HCT116 (cell line): ENCODE data around the gene CAV1. TPM values are rescaled to one million over a fixed set of nuclear protein-coding genes. Genes with fewer than 3 reads are reported as not detected.

Experiments used
- ATAC-seq: fragments of 200-7000 bp; cut with Tn5 transposase; 2 replicates; pipeline ENCODE4 v1.9.1; 2020; ENCODE audit warnings: mild to moderate bottlenecking, moderate library complexity
- Bru-seq: library from RNA; stranded (reverse); fragments of 400-500 nt; gene quantifications from one replicate; lab custom pipeline; 2021; lab: Mats Ljungman, UMichigan
- BruChase-seq, 2 experiments: library from RNA; stranded (reverse); fragments of 400-500 nt; gene quantifications; one replicate each; lab custom pipeline; 2021; lab: Mats Ljungman, UMichigan
- BruUV-seq: library from RNA; stranded (reverse); fragments of 400-500 nt; replicated peaks from 2 replicates; lab custom pipeline; 2021; lab: Mats Ljungman, UMichigan
- CTCF ChIA-PET: fragments of 300-600 bp; sonication (Branson Sonifier 250); formaldehyde crosslinking; loops from one replicate; lab custom pipeline; 2021; ENCODE audit warnings: antibody characterized with exemption; lab: Charles Lee
- POLR2A ChIA-PET: fragments of 300-600, 350-600 bp; sonication (Branson Sonifier 250); formaldehyde crosslinking; loops from one replicate; lab custom pipeline; 2021; ENCODE audit warnings: antibody characterized with exemption; lab: Charles Lee
- RAD21 ChIA-PET, 2 experiments: fragments of 300-600 bp; sonication (Branson Sonifier 250); formaldehyde crosslinking; loops; one replicate each; lab custom pipeline; 2023; ENCODE audit warnings: low total read pairs in 2 of 2; ENCODE audit not compliant: uncharacterized antibody in 2 of 2, unreplicated experiment in 2 of 2, low non-redundant PET in 1 of 2; lab: Charles Lee
- DNase-seq: peaks from one replicate; pipeline ENCODE4 v3.0.0-alpha.2; 2010; ENCODE audit warnings: low read depth, low spot score
- H2AFZ ChIP-seq: fragments of 200-600 bp; shearing (Covaris generic), sonication (generic); 2 replicates; pipeline ENCODE4 v1.6.1; 2017; ENCODE audit warnings: low read depth, mixed run types, mixed read lengths, antibody characterized with exemption, low read length; ENCODE audit not compliant: poor library complexity, severe bottlenecking
- H3K27ac ChIP-seq: 2 replicates; pipeline ENCODE4 v1.5.1; 2012; ENCODE audit warnings: low read depth, low read length
- H3K27me3 ChIP-seq: fragments of 200-600 bp; sonication (generic); 2 replicates; pipeline ENCODE4 v1.6.1; 2016; ENCODE audit warnings: mixed run types, low read length, mixed read lengths; ENCODE audit not compliant: insufficient read depth
- H3K36me3 ChIP-seq, 2 experiments: fragments of 200-500 bp in 1 of 2; fragments of 200-600 bp in 1 of 2; sonication (Bioruptor generic) in 1 of 2; sonication (generic) in 1 of 2; 2 replicates each; pipeline versions ENCODE4 v1.5.1 to v1.6.1; 2014 to 2016; ENCODE audit warnings: low read length in 2 of 2, inconsistent platforms in 1 of 2, mixed read lengths in 1 of 2, mixed run types in 1 of 2; ENCODE audit not compliant: insufficient read depth in 2 of 2, control insufficient read depth in 1 of 2
- H3K4me1 ChIP-seq, 2 experiments: fragments of 200-600 bp in 1 of 2; sonication (generic) in 1 of 2; 2 replicates each; pipeline versions ENCODE4 v1.5.1 to v1.6.1; 2012 to 2017; ENCODE audit warnings: low read length in 2 of 2, inconsistent platforms in 1 of 2, mild to moderate bottlenecking in 1 of 2, mixed read lengths in 1 of 2, mixed run types in 1 of 2, moderate library complexity in 1 of 2; ENCODE audit not compliant: insufficient read depth in 2 of 2, control insufficient read depth in 1 of 2
- H3K4me2 ChIP-seq: fragments of 200-600 bp; sonication (generic); 2 replicates; pipeline ENCODE4 v1.6.1; 2017; ENCODE audit warnings: mixed run types, low read length, mixed read lengths
- H3K4me3 ChIP-seq, 2 experiments: fragments of 200-600 bp in 1 of 2; sonication (generic) in 1 of 2; replicated peaks in 1 of 2; 2 replicates each; pipeline ENCODE4 v1.5.1; 2011 to 2016; ENCODE audit warnings: low read length in 2 of 2, control low read depth in 1 of 2, low read depth in 1 of 2, mild to moderate bottlenecking in 1 of 2, mixed read lengths in 1 of 2, mixed run types in 1 of 2
- H3K79me2 ChIP-seq: fragments of 200-600 bp; sonication (generic); 2 replicates; pipeline ENCODE4 v1.6.1; 2017; ENCODE audit warnings: mild to moderate bottlenecking, mixed run types, low read length, moderate library complexity, mixed read lengths; ENCODE audit not compliant: insufficient read depth
- H3K9ac ChIP-seq: fragments of 200-600 bp; sonication (generic); 2 replicates; pipeline ENCODE4 v1.6.1; 2016; ENCODE audit warnings: low read length, mixed read lengths
- H3K9me2 ChIP-seq: fragments of 200-600 bp; sonication (generic), shearing (Covaris generic); 2 replicates; pipeline ENCODE4 v1.6.1; 2017; ENCODE audit warnings: mixed run types, mild to moderate bottlenecking, moderate library complexity; ENCODE audit not compliant: insufficient read depth
- H3K9me3 ChIP-seq, 2 experiments: fragments of 200-500 bp in 1 of 2; fragments of 200-600 bp in 1 of 2; sonication (Bioruptor generic) in 1 of 2; sonication (generic) in 1 of 2; 2 replicates each; pipeline ENCODE4 v1.6.1; 2014 to 2017; ENCODE audit warnings: low read length in 2 of 2, mixed read lengths in 2 of 2, inconsistent platforms in 1 of 2, low read depth in 1 of 2, mild to moderate bottlenecking in 1 of 2, mixed run types in 1 of 2, moderate library complexity in 1 of 2; ENCODE audit not compliant: control insufficient read depth in 1 of 2, insufficient read depth in 1 of 2
- H4K20me1 ChIP-seq: fragments of 200-600 bp; sonication (generic), shearing (Covaris generic); 2 replicates; pipeline ENCODE4 v1.6.1; 2017; ENCODE audit warnings: mixed run types, mild to moderate bottlenecking, moderate library complexity; ENCODE audit not compliant: insufficient read depth
- CBX3 ChIP-seq: IDR thresholded peaks from 2 replicates; pipeline ENCODE4 v1.6.1; 2012; ENCODE audit warnings: low read depth
- CEBPB ChIP-seq: IDR thresholded peaks from 2 replicates; pipeline ENCODE4 v1.6.1; 2012; ENCODE audit warnings: low read depth
- CTCF ChIP-seq, 3 experiments: fragments of 200-600 bp in 1 of 3; sonication (generic) in 1 of 3; IDR thresholded peaks in 2 of 3; conservative IDR thresholded peaks in 1 of 3; 2 replicates each; pipeline ENCODE4 v1.5.1; 2012 to 2017; ENCODE audit warnings: low read depth in 2 of 3, low read length in 2 of 3, antibody characterized with exemption in 1 of 3, borderline replicate concordance in 1 of 3, control low read depth in 1 of 3, mild to moderate bottlenecking in 1 of 3, mixed read lengths in 1 of 3, mixed run types in 1 of 3, moderate library complexity in 1 of 3; ENCODE audit not compliant: insufficient read depth in 1 of 3
- EGR1 ChIP-seq: IDR thresholded peaks from 2 replicates; pipeline ENCODE4 v1.6.1; 2012; ENCODE audit warnings: low read depth
- ELF1 ChIP-seq: IDR thresholded peaks from 2 replicates; pipeline ENCODE4 v1.6.1; 2012; ENCODE audit warnings: low read depth, borderline replicate concordance
- EZH2 ChIP-seq: fragments of 200-600 bp; sonication (generic); IDR thresholded peaks from 2 replicates; pipeline ENCODE4 v1.6.1; 2017; ENCODE audit warnings: antibody characterized with exemption, mixed run types
- EZH2phosphoT487 ChIP-seq: fragments of 200-600 bp; IDR thresholded peaks from 2 replicates; pipeline ENCODE4 v1.6.1; 2018; ENCODE audit warnings: antibody characterized with exemption, borderline replicate concordance
- FOSL1 ChIP-seq: IDR thresholded peaks from 2 replicates; pipeline ENCODE4 v1.6.1; 2012; ENCODE audit warnings: low read depth
- JUND ChIP-seq: IDR thresholded peaks from 2 replicates; pipeline ENCODE4 v1.6.1; 2012
- MAX ChIP-seq: IDR thresholded peaks from 2 replicates; pipeline ENCODE4 v1.6.1; 2012
- POLR2A ChIP-seq: IDR thresholded peaks from 2 replicates; pipeline ENCODE4 v1.7.0; 2011; ENCODE audit warnings: borderline replicate concordance; ENCODE audit not compliant: insufficient read depth, insufficient read length; ENCODE audit errors: extremely low read depth
- POLR2AphosphoS5 ChIP-seq: IDR thresholded peaks from 2 replicates; pipeline ENCODE4 v1.6.1; 2011; ENCODE audit warnings: mild to moderate bottlenecking, low read depth, low read length, moderate library complexity
- RAD21 ChIP-seq: IDR thresholded peaks from 2 replicates; pipeline ENCODE4 v1.6.1; 2012; ENCODE audit warnings: low read depth, mild to moderate bottlenecking
- REST ChIP-seq: IDR thresholded peaks from 2 replicates; pipeline ENCODE4 v1.6.1; 2012; ENCODE audit warnings: low read depth
- SIN3A ChIP-seq: IDR thresholded peaks from 2 replicates; pipeline ENCODE4 v1.6.1; 2012; ENCODE audit warnings: low read depth
- TCF7L2 ChIP-seq: IDR thresholded peaks from 2 replicates; pipeline ENCODE4 v1.7.0; 2011; ENCODE audit warnings: borderline replicate concordance, inconsistent platforms; ENCODE audit not compliant: insufficient read depth, insufficient read length; ENCODE audit errors: extremely low read depth
- YY1 ChIP-seq: IDR thresholded peaks from 2 replicates; pipeline ENCODE4 v1.6.1; 2011; ENCODE audit warnings: low read length, low read depth, moderate library complexity, mild to moderate bottlenecking; ENCODE audit not compliant: insufficient replicate concordance; ENCODE audit errors: extremely low read depth
- ZFX ChIP-seq: fragments of 450-650 bp; IDR thresholded peaks from 2 replicates; pipeline ENCODE4 v1.6.1; 2017
- intact Hi-C: fragments of 100-400 bp; cut with micrococcal nuclease; formaldehyde crosslinking; loops from 2 replicates; pipeline ENCODE4 v1.10.0; 2022
- long read RNA-seq: library from polyadenylated mRNA; unstranded; transcript quantifications from one replicate; pipeline ENCODE4 v2.0.0, GENCODE V29; 2021; ENCODE audit not compliant: unreplicated experiment
- polyA plus RNA-seq: library from polyadenylated mRNA; unstranded; fragments of >200 nt; gene quantifications from 2 replicates; pipeline ENCODE4 v1.2.1, GENCODE V29; 2012; ENCODE audit warnings: missing spikeins
- total RNA-seq: library from RNA; stranded (reverse); gene quantifications from one replicate; pipeline ENCODE4 v1.2.1, GENCODE V29; 2021; ENCODE audit not compliant: unreplicated experiment

Gene CAV1
- total RNA-seq: 298 TPM
- polyA plus RNA-seq: 358 and 529 TPM in 2 replicates
- Bru-seq, nascent RNA: percentile 98 among the genes with signal in this experiment
- BruChase-seq, experiment 1, labeled RNA remaining after a 6-hour chase: percentile 97 among the genes with signal in this experiment
- BruChase-seq, experiment 2, labeled RNA remaining after a 2-hour chase: percentile 93 among the genes with signal in this experiment
- long read RNA-seq, transcript CAV1-201 (3 exons, 2,704 nt): minor isoform, 83 of 578 reads
- long read RNA-seq, transcript CAV1-203 (3 exons, 845 nt): minor isoform, 26 of 578 reads
- long read RNA-seq, transcript CAV1-206 (3 exons, 1,653 nt): minor isoform, 11 of 578 reads
- long read RNA-seq, transcript CAV1-202 (2 exons, 2,628 nt): major isoform, 398 of 578 reads
- long read RNA-seq, partial matches to known transcripts: 0 of 578 reads
- long read RNA-seq, other reads (novel, unspliced or antisense): 60 of 578 reads

- Histone ChIP-seq H4K20me1 (no peaks in the 10 kb centered on the region), H3K36me3 (peaks cover 0 to 21% of the 10 kb centered on the region in 2 experiments; a peak in 2 of 4 replicates), H3K9me3 (no peaks in the 10 kb centered on the region), H3K4me2 (peak within 1 kb of the TSS; percentile 99), H3K9ac (peak within 1 kb of the TSS; percentile 98), H3K4me3 (peak within 1 kb of the TSS; percentile 84 to 89), H3K27me3 (no peaks in the 10 kb centered on the region), H3K27ac (peak within 1 kb of the TSS; percentile 100), H3K4me1 (peaks cover 49 to 87% of the 10 kb centered on the region in 2 experiments), H3K79me2 (peaks cover 49% of the 10 kb centered on the region), H3K9me2 (no peaks in the 10 kb centered on the region), H2AFZ (no peak within 1 kb of the TSS)
- no TSS peak for BruUV-seq
- ATAC-seq (peak; percentile 70), DNase-seq (peak; percentile 92)
- ChIA-PET POLR2A (interaction anchor here (0.6 to 2.5 kb wide), 5 partner anchors 8 to 314 kb away, joined by 3 to 12 read pairs (median 6); partner anchors contain the start of gene TES), RAD21 (no interaction called here), CTCF (interaction anchor here (1.9 kb wide), 1 partner anchor 265 kb away, joined by 15 read pairs; no protein-coding TSS in a partner anchor)
- intact Hi-C loops: loop anchor here (1.0 to 5.0 kb wide), 7 partner anchors 12 to 283 kb away; partner anchors contain the start of gene CAV2
- TF ChIP-seq TCF7L2: peak; percentile 61
- no peak for TF ChIP-seq ELF1
- TF ChIP-seq EZH2phosphoT487: no peak
- no peak for TF ChIP-seq ZFX
- no peak for TF ChIP-seq REST
- TF ChIP-seq YY1: peak; percentile 65
- TF ChIP-seq POLR2AphosphoS5: peak; percentile 93
- no peak for TF ChIP-seq CEBPB
- no peak for TF ChIP-seq SIN3A
- no peak for TF ChIP-seq EGR1
- no peak for TF ChIP-seq MAX
- 0 out of 6 replicates have a peak, but pooled peaks of 1 of the 3 experiments have one; percentile 21 for TF ChIP-seq CTCF (IDR thresholded peaks at IDR 0.05 in 2 of 3, conservative IDR thresholded peaks at IDR 0.05 in 1 of 3; ENCODE audit: borderline replicate concordance in 1 of 3, insufficient read depth in 1 of 3, low read depth in 2 of 3, low read length in 2 of 3)
- TF ChIP-seq EZH2: no peak
- no peak for TF ChIP-seq JUND
- TF ChIP-seq POLR2A: no peak
- TF ChIP-seq FOSL1: no peak
- no peak for TF ChIP-seq CBX3
- no peak for TF ChIP-seq RAD21
Measured at GRCh38 chr7:116524609-116525297, at the start of gene CAV1. Gene CAV1 (plus strand): TSS chr7:116525036. CDS start chr7:116525063, 27 bp downstream.
